GM21360 (cell line): ENCODE measurements around the gene SPRED1.

Experiments
- ATAC-seq: cut with Tn5 transposase; IDR thresholded peaks from one replicate; pipeline ENCODE4 v1.9.1; 2021; ENCODE audit warnings: mild to moderate bottlenecking, moderate library complexity; ENCODE audit not compliant: unreplicated experiment

The SPRED1 gene

GRCh38 chr15:38349251-38349650 is 96.6 kb downstream of the SPRED1 start:
- ATAC-seq, result no peak

GRCh38 chr15:38351466-38351865 is 98.8 kb downstream of the SPRED1 start:
- no peak for ATAC-seq

- no peak for ATAC-seq
Measured at GRCh38 chr15:38354315-38354929, 101.8 kb downstream of the SPRED1 start.

- ATAC-seq, result no peak
Measured at GRCh38 chr15:38362355-38362754, 109.7 kb downstream of the SPRED1 start.

- ATAC-seq, result no peak
Measured at GRCh38 chr15:38367476-38367875, 114.8 kb downstream of the SPRED1 start.

- no peak for ATAC-seq
Measured at GRCh38 chr15:38369936-38370478, 117.4 kb downstream of the SPRED1 start.

GRCh38 chr15:38373016-38373415 is 120.4 kb downstream of the SPRED1 start:
- no peak for ATAC-seq

- ATAC-seq, result no peak
Measured at GRCh38 chr15:38374029-38374428, 121.4 kb downstream of the SPRED1 start.

- ATAC-seq, result no peak
Measured at GRCh38 chr15:38374556-38374955, 121.9 kb downstream of the SPRED1 start.

GRCh38 chr15:38376081-38376480 is 123.4 kb downstream of the SPRED1 start:
- ATAC-seq, result no peak

- ATAC-seq, result no peak
Measured at GRCh38 chr15:38377636-38378035, 125.0 kb downstream of the SPRED1 start.

GRCh38 chr15:38378161-38378560 is 125.5 kb downstream of the SPRED1 start:
- no peak for ATAC-seq

- no peak for ATAC-seq
Measured at GRCh38 chr15:38389924-38390542, 137.4 kb downstream of the SPRED1 start.

GRCh38 chr15:38391191-38391590 is 138.6 kb downstream of the SPRED1 start:
- ATAC-seq, result no peak

- no peak for ATAC-seq
Measured at GRCh38 chr15:38398134-38398533, 145.5 kb downstream of the SPRED1 start.

GRCh38 chr15:38401106-38401505 is 148.5 kb downstream of the SPRED1 start:
- no peak for ATAC-seq

GRCh38 chr15:38401701-38402100 is 149.1 kb downstream of the SPRED1 start:
- ATAC-seq, result no peak

- no peak for ATAC-seq
Measured at GRCh38 chr15:38406436-38406835, 153.8 kb downstream of the SPRED1 start.
